SK-N-MC (cell line): ENCODE measurements around the gene CTNNA2.

Experiments used
- DNase-seq: peaks from one replicate; pipeline ENCODE4 v3.0.0-alpha.2; 2011; ENCODE audit warnings: low read depth, low spot score
- H3K27ac ChIP-seq: fragments of 200-600 bp; sonication (generic); 2 replicates; pipeline ENCODE4 v1.5.1; 2016; ENCODE audit warnings: mixed run types
- H3K36me3 ChIP-seq: fragments of 200-600 bp; sonication (generic); 2 replicates; pipeline ENCODE4 v1.6.1; 2017; ENCODE audit warnings: antibody characterized with exemption, low read length, mixed read lengths; ENCODE audit not compliant: insufficient read depth
- H3K4me3 ChIP-seq: fragments of 200-600 bp; sonication (generic); 2 replicates; pipeline ENCODE4 v1.5.1; 2016
- H3K9ac ChIP-seq: fragments of 200-600 bp; sonication (generic); 2 replicates; pipeline ENCODE4 v1.8.0; 2017; ENCODE audit warnings: mixed run types, mixed read lengths; ENCODE audit not compliant: insufficient read length
- H3K9me3 ChIP-seq: fragments of 200-600 bp; sonication (generic); 2 replicates; pipeline ENCODE4 v1.6.1; 2017; ENCODE audit warnings: low read depth, mild to moderate bottlenecking, antibody characterized with exemption, low read length, moderate library complexity, mixed read lengths
- EZH2 ChIP-seq: fragments of 200-600 bp; sonication (generic); IDR thresholded peaks from one replicate; pipeline ENCODE4 v1.6.1; 2017; ENCODE audit warnings: antibody characterized with exemption
- FOXP2 ChIP-seq: optimal IDR thresholded peaks from 2 replicates; pipeline ENCODE3; 2011; ENCODE audit warnings: mild to moderate bottlenecking, moderate library complexity; ENCODE audit not compliant: insufficient read depth; ENCODE audit errors: extremely low read length, control extremely low read depth
- POLR2AphosphoS5 ChIP-seq: IDR thresholded peaks from 2 replicates; pipeline ENCODE4 v1.6.1; 2012; ENCODE audit warnings: mild to moderate bottlenecking, low read depth, low read length, borderline replicate concordance

Gene CTNNA2

GRCh38 chr2:79827881-79828280 is 315.0 kb downstream of the CTNNA2 start:
- DNase-seq, result no peak
- no peak overlapping the region for H3K9ac ChIP-seq
- no peak overlapping the region for H3K27ac ChIP-seq
- no peaks in the 10 kb centered on the region for H3K9me3 ChIP-seq
- no peaks in the 10 kb centered on the region for H3K36me3 ChIP-seq
- H3K4me3 ChIP-seq, result no peak overlapping the region
- TF ChIP-seq EZH2 (no peak), POLR2AphosphoS5 (no peak), FOXP2 (no peak)

GRCh38 chr2:79830501-79830900 is 317.6 kb downstream of the CTNNA2 start:
- no peak for TF ChIP-seq EZH2
- TF ChIP-seq FOXP2, result no peak
- TF ChIP-seq POLR2AphosphoS5, result no peak
- Histone ChIP-seq H3K27ac (no peak overlapping the region), H3K4me3 (no peak overlapping the region), H3K9ac (no peak overlapping the region), H3K9me3 (no peaks in the 10 kb centered on the region), H3K36me3 (no peaks in the 10 kb centered on the region)
- DNase-seq, result no peak

GRCh38 chr2:79831961-79832360 is 319.1 kb downstream of the CTNNA2 start:
- Histone ChIP-seq H3K36me3 (no peaks in the 10 kb centered on the region), H3K9ac (no peak overlapping the region)
- no peak for DNase-seq

DNA sequence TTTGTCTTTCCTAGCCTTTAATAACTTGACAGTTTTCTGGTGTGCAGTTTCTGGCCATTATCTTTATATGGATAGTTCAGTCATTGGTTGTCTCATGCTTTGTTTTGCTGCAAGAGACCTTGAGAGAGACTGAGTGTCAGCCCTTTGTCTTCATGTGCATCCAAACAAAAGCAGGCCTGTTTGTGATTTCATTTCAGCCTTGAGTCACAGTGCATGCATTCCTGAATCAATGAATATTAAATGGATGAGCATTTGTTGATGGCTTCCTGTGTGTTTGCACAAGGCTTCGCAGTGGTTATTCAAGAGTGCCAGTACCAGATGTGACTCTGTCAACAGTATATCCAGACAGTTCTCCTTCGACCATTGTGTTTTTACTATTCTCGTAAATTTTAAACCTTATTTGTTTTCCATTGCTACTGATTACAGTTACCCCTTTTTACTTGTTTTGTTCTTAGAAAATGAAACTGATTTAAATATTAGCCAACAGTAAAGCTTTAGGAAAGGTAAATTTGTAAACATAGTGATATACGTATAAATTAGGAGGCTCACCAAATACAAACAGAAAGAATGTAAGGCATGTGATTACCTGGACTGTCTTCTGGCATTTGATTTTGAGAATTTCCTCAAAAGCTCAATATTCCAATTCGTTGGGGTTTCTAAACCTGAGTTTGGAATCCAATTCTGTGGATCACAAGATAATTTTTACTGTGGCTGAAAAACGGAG is 319.8 kb downstream of the CTNNA2 start:
- Histone ChIP-seq H3K36me3 (no peaks in the 10 kb centered on the region), H3K27ac (no peak overlapping the region), H3K4me3 (no peak overlapping the region), H3K9me3 (no peaks in the 10 kb centered on the region), H3K9ac (no peak overlapping the region)
- TF ChIP-seq POLR2AphosphoS5 (no peak), FOXP2 (no peak), EZH2 (no peak)
- DNase-seq, result no peak

More at GRCh38 chr2:79831961-79832360, 319.1 kb downstream of the CTNNA2 start:
- H3K9me3 ChIP-seq, result no peaks in the 10 kb centered on the region
- no peak overlapping the region for H3K4me3 ChIP-seq
- no peak overlapping the region; the same call in 1 of the 2 replicates for H3K27ac ChIP-seq
- no peak for TF ChIP-seq FOXP2
- no peak for TF ChIP-seq EZH2
- TF ChIP-seq POLR2AphosphoS5, result no peak

GRCh38 chr2:79833235-79833878 is 320.5 kb downstream of the CTNNA2 start:
- Histone ChIP-seq H3K27ac (no peak overlapping the region), H3K9me3 (no peaks in the 10 kb centered on the region), H3K4me3 (no peak overlapping the region), H3K36me3 (no peaks in the 10 kb centered on the region), H3K9ac (no peak overlapping the region)
- DNase-seq, result no peak
- no peak for TF ChIP-seq EZH2
- TF ChIP-seq FOXP2, result no peak
- no peak for TF ChIP-seq POLR2AphosphoS5

GRCh38 chr2:79835911-79836310 is 323.1 kb downstream of the CTNNA2 start:
- Histone ChIP-seq H3K9ac (no peak overlapping the region), H3K36me3 (no peaks in the 10 kb centered on the region), H3K27ac (no peak overlapping the region), H3K4me3 (no peak overlapping the region), H3K9me3 (no peaks in the 10 kb centered on the region)
- no peak for DNase-seq
- no peak for TF ChIP-seq POLR2AphosphoS5
- TF ChIP-seq FOXP2, result no peak
- no peak for TF ChIP-seq EZH2

GRCh38 chr2:79844011-79844410 is 331.2 kb downstream of the CTNNA2 start:
- H3K36me3 ChIP-seq, result no peaks in the 10 kb centered on the region
- TF ChIP-seq EZH2 (no peak), POLR2AphosphoS5 (no peak), FOXP2 (no peak)
- H3K9ac ChIP-seq, result no peak overlapping the region
- no peak for DNase-seq
- no peaks in the 10 kb centered on the region for H3K9me3 ChIP-seq
- H3K27ac ChIP-seq, result no peak overlapping the region
- no peak overlapping the region for H3K4me3 ChIP-seq

GRCh38 chr2:79846878-79847277 is 334.0 kb downstream of the CTNNA2 start:
- H3K36me3 ChIP-seq, result no peaks in the 10 kb centered on the region
- TF ChIP-seq FOXP2 (no peak), POLR2AphosphoS5 (no peak), EZH2 (no peak)
- no peaks in the 10 kb centered on the region for H3K9me3 ChIP-seq
- no peak overlapping the region for H3K27ac ChIP-seq
- DNase-seq, result no peak
- no peak overlapping the region for H3K4me3 ChIP-seq
- H3K9ac ChIP-seq, result no peak overlapping the region
